Stimulated activated CD4-positive, alpha-beta T cell treated with anti-CD3 and anti-CD28 coated beads, Interleukin-4, amount 100 ng/mL, for 4 hours (primary cell): Measurements from ENCODE around the gene FPGS.
"Not testable (repeated sequence)": the region's sequence is repeated elsewhere in the genome, so short reads cannot be mapped to it uniquely, and the experiment has no call there.

Source experiments
- DNase-seq, 2 experiments: peaks; one replicate each; pipeline ENCODE4 v3.0.0-alpha.2; 2020

FPGS gene

GRCh38 chr9:127802576-127803443 lies at the start of gene FPGS:
Gene FPGS (plus strand): TSS chr9:127802882. CDS start chr9:127802925, 43 bp downstream.
- peak; percentile 76 to 83 for DNase-seq

GRCh38 chr9:127753148-127753547 lies 49.5 kb upstream of the FPGS start:
- DNase-seq: no peak

GRCh38 chr9:127753622-127754021 lies 49.1 kb upstream of the FPGS start:
- DNase-seq: no peak

GRCh38 chr9:127754099-127755060 lies 48.3 kb upstream of the FPGS start:
- no peak for DNase-seq

- DNase-seq: no peak
These were observed 47.3 kb upstream of the FPGS start for GRCh38 chr9:127755061-127756060.

- DNase-seq: no peak
These were observed 46.4 kb upstream of the FPGS start for GRCh38 chr9:127756233-127756632.

GRCh38 chr9:127756776-127757175 lies 45.9 kb upstream of the FPGS start:
- DNase-seq: not testable (repeated sequence)

GRCh38 chr9:127758843-127759242 lies 43.8 kb upstream of the FPGS start:
- DNase-seq: no peak

GRCh38 chr9:127761061-127761460 lies 41.6 kb upstream of the FPGS start:
- DNase-seq: no peak

GRCh38 chr9:127761491-127761956 lies 41.2 kb upstream of the FPGS start:
- DNase-seq: no peak

- DNase-seq: no peak
These were observed 40.5 kb upstream of the FPGS start for GRCh38 chr9:127762111-127762676.

- no peak for DNase-seq
These were observed 38.7 kb upstream of the FPGS start for GRCh38 chr9:127763918-127764384.

- no peak for DNase-seq
These were observed 37.3 kb upstream of the FPGS start for GRCh38 chr9:127765418-127765817.

- DNase-seq: no peak
These were observed 35.3 kb upstream of the FPGS start for GRCh38 chr9:127767410-127767809.

GRCh38 chr9:127767909-127768331 lies 34.8 kb upstream of the FPGS start:
- no peak for DNase-seq

- DNase-seq: no peak
These were observed 34.0 kb upstream of the FPGS start for GRCh38 chr9:127768698-127769097.

- DNase-seq: no peak
These were observed 33.6 kb upstream of the FPGS start for GRCh38 chr9:127769101-127769500.

GRCh38 chr9:127769929-127770582 lies 32.6 kb upstream of the FPGS start:
- no peak for DNase-seq

- no peak for DNase-seq
These were observed 32.1 kb upstream of the FPGS start for GRCh38 chr9:127770583-127770904.

- DNase-seq: peak; percentile 95 to 97
These were observed 31.6 kb upstream of the FPGS start for GRCh38 chr9:127770905-127771569.
